ENCODE results near the gene OR51E1.
A peak's percentile ranks its signal among the peaks of the same experiment; 100 is the strongest.

OR51E1 gene

GRCh38 chr11:4704054-4704789 lies 60.4 kb downstream of the OR51E1 start, which contains the start of gene MMP26:
Gene MMP26, plus strand, starts transcription at chr11:4704784.
- FAIRE-seq (peak; percentile 65), DNase-seq (ENCODE audit: extremely low spot score, insufficient read length, low read depth) (no peak)

DNA sequence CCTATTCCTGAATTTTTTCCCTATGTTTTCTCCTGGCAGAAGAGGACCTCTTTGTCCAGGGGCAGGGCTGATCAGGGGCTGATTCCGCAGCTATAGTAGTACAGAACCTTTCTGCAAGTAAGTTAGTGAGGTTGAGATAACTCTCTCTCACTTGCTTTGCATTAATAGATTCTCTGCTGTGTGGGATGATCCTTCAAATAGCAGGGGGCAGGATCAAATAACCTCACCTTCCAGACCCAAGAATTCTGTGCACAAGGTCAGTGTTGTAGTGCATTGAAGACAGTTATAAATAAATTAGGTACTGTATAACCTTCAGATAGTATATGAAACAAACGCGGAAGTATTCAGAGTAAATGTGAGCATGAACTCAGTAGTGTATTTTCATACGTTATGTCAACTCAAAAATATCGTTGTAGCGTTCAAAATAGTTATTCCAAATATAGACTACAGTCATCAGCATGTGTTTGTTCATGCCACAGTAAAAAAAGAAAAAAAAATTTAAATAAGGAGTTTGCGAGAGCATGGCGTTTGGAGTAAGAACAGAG lies 61.1 kb downstream of the OR51E1 start:
- FAIRE-seq = no peak
- no peak for DNase-seq (ENCODE audit: extremely low spot score, insufficient read length, low read depth)

All from GM18507 (cell line).